Astrocyte (in vitro differentiated cells and primary cell): ENCODE results near the gene WARS2.
"Not testable (repeated sequence)": the region's sequence is repeated elsewhere in the genome, so short reads cannot be mapped to it uniquely, and the experiment has no call there.

Experiments used
- EZH2 ChIP-seq: IDR thresholded peaks from 2 replicates; pipeline ENCODE4 v1.6.1; 2012; ENCODE audit warnings: mild to moderate bottlenecking, low read length, inconsistent platforms; ENCODE audit not compliant: insufficient read depth
- TF ChIP-seq, protein P1 (sequence below): IDR thresholded peaks from 2 replicates; pipeline ENCODE4 v1.5.1; 2011; ENCODE audit warnings: low read depth, mild to moderate bottlenecking, inconsistent platforms, low read length, moderate library complexity; ENCODE audit not compliant: insufficient read depth

DNA sequence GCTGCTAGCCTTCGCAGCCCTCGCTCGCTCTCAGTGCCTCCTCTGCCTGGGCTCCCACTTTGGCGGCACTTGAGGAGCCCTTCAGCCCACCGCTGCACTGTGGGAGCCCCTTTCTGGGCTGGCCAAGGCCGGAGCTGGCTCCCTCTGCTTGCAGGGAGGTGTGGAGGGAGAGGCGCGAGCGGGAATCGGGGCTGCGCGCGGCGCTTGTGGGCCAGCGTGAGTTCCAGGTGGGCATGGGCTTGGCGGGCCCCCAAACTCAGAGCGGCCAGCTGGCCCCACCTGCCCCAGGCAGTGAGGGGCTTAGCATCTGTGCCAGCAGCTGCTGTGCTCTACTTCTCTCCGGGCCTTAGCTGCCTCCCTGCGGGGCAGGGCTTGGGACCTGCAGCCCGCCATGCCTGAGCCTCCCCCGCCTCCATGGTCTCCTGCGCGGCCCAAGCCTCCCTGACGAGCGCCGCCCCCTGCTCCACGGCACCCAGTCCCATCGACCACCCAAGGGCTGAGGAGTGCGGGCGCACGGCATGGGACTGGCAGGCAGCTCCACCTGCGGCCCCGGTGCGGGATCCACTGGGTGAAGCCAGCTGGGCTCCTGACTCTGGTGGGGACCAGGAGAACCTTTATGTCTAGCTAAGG lies 31.0 kb upstream of the WARS2 start:
- TF ChIP-seq, protein P1, sequence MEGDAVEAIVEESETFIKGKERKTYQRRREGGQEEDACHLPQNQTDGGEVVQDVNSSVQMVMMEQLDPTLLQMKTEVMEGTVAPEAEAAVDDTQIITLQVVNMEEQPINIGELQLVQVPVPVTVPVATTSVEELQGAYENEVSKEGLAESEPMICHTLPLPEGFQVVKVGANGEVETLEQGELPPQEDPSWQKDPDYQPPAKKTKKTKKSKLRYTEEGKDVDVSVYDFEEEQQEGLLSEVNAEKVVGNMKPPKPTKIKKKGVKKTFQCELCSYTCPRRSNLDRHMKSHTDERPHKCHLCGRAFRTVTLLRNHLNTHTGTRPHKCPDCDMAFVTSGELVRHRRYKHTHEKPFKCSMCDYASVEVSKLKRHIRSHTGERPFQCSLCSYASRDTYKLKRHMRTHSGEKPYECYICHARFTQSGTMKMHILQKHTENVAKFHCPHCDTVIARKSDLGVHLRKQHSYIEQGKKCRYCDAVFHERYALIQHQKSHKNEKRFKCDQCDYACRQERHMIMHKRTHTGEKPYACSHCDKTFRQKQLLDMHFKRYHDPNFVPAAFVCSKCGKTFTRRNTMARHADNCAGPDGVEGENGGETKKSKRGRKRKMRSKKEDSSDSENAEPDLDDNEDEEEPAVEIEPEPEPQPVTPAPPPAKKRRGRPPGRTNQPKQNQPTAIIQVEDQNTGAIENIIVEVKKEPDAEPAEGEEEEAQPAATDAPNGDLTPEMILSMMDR: not testable (repeated sequence)
- TF ChIP-seq EZH2: not testable (repeated sequence)
